ENCODE measurements around the gene HRK. TPM values are rescaled to one million over a fixed set of nuclear protein-coding genes. Genes with fewer than 3 reads are reported as not detected.
A peak's percentile ranks its signal among the peaks of the same experiment; 100 is the strongest.

The HRK gene
- total and polyA plus RNA-seq, 2 of the 13 experiments (the other 11 are each of a cell fraction or from before 2014, with no cell fraction given), result 0.02 TPM; not detected in 1

DNA sequence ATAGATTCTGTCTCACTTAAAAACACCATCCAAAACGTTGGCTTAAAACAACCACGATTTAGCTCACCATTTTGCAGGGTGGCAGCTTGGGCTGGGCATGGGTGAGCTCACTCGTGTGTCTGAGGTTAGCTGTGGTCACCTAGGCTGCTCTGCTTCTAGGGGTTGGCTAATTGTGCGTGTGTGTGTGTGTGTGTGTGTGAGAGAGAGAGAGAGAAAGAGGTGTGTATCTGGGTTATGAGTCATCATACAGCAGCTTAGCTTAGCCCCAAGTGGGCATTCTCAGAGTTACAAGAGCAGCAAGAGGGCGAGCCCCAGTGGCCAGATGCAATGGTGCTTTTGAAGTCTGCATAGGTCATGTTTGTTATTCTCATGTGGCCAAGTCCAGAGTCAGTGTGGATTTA is 35.5 kb upstream of the HRK start (continued):
- TF ChIP-seq, protein P1, sequence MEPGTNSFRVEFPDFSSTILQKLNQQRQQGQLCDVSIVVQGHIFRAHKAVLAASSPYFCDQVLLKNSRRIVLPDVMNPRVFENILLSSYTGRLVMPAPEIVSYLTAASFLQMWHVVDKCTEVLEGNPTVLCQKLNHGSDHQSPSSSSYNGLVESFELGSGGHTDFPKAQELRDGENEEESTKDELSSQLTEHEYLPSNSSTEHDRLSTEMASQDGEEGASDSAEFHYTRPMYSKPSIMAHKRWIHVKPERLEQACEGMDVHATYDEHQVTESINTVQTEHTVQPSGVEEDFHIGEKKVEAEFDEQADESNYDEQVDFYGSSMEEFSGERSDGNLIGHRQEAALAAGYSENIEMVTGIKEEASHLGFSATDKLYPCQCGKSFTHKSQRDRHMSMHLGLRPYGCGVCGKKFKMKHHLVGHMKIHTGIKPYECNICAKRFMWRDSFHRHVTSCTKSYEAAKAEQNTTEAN (CRISPR knock-in tag; conservative IDR thresholded peaks at IDR 0.05), result peak; percentile 97
- TF ChIP-seq, protein P2, sequence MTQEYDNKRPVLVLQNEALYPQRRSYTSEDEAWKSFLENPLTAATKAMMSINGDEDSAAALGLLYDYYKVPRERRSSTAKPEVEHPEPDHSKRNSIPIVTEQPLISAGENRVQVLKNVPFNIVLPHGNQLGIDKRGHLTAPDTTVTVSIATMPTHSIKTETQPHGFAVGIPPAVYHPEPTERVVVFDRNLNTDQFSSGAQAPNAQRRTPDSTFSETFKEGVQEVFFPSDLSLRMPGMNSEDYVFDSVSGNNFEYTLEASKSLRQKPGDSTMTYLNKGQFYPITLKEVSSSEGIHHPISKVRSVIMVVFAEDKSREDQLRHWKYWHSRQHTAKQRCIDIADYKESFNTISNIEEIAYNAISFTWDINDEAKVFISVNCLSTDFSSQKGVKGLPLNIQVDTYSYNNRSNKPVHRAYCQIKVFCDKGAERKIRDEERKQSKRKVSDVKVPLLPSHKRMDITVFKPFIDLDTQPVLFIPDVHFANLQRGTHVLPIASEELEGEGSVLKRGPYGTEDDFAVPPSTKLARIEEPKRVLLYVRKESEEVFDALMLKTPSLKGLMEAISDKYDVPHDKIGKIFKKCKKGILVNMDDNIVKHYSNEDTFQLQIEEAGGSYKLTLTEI (CRISPR knock-in tag; conservative IDR thresholded peaks at IDR 0.05), result no peak
- TF ChIP-seq PHF20 (CRISPR knock-in tag; IDR thresholded peaks at IDR 0.05), result no peak
- TF ChIP-seq NKX3-1 (CRISPR knock-in tag; IDR thresholded peaks at IDR 0.05), result no peak
- TF ChIP-seq SMC3 (IDR thresholded peaks at IDR 0.05; ENCODE audit: low read length), result peak; percentile 86
- no peak for TF ChIP-seq IKZF1 (IDR thresholded peaks at IDR 0.05)
- peak; percentile 72 for TF ChIP-seq ATF7 (IDR thresholded peaks at IDR 0.05)
- peak; percentile 83 for TF ChIP-seq ATF7 (CRISPR knock-in tag; IDR thresholded peaks at IDR 0.05)
- TF ChIP-seq BCL6 (CRISPR knock-in tag; IDR thresholded peaks at IDR 0.05), result 0 out of 2 replicates have a peak, but pooled peaks have one; percentile 28
- peak; percentile 63 for TF ChIP-seq CCAR2 (optimal IDR thresholded peaks at IDR 0.05; ENCODE audit: low read depth, low read length)
- TF ChIP-seq MXI1 (IDR thresholded peaks at IDR 0.05; ENCODE audit: borderline replicate concordance, low read depth, low read length), result peak; percentile 52; the same call in 1 of the 3 replicates
- no peak for TF ChIP-seq SIX4 (CRISPR knock-in tag; IDR thresholded peaks at IDR 0.05)
- no peak for TF ChIP-seq IRF2 (CRISPR knock-in tag; IDR thresholded peaks at IDR 0.05)
- no peak for TF ChIP-seq ZBTB21 (CRISPR knock-in tag; IDR thresholded peaks at IDR 0.05)
- TF ChIP-seq, protein P3, sequence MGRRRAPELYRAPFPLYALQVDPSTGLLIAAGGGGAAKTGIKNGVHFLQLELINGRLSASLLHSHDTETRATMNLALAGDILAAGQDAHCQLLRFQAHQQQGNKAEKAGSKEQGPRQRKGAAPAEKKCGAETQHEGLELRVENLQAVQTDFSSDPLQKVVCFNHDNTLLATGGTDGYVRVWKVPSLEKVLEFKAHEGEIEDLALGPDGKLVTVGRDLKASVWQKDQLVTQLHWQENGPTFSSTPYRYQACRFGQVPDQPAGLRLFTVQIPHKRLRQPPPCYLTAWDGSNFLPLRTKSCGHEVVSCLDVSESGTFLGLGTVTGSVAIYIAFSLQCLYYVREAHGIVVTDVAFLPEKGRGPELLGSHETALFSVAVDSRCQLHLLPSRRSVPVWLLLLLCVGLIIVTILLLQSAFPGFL (CRISPR knock-in tag; IDR thresholded peaks at IDR 0.05), result no peak
- TF ChIP-seq ZNF282 (IDR thresholded peaks at IDR 0.05; ENCODE audit: partially characterized antibody), result no peak
- no peak for TF ChIP-seq ZFP90 (CRISPR knock-in tag; IDR thresholded peaks at IDR 0.05; ENCODE audit: borderline replicate concordance)
- no peak for TF ChIP-seq SMARCE1 (IDR thresholded peaks at IDR 0.05; ENCODE audit: borderline replicate concordance)
- no peak for TF ChIP-seq ZNF496 (CRISPR knock-in tag; IDR thresholded peaks at IDR 0.05; ENCODE audit: insufficient replicate concordance)
- TF ChIP-seq NFATC3 (CRISPR knock-in tag; IDR thresholded peaks at IDR 0.05), result no peak
- no peak for TF ChIP-seq NFIB (CRISPR knock-in tag; IDR thresholded peaks at IDR 0.05; ENCODE audit: borderline replicate concordance)
- peak; percentile 45 to 61; a peak in 2 of 4 replicates for TF ChIP-seq EP300 (IDR thresholded peaks at IDR 0.05; ENCODE audit: low read depth in 2 of 2, low read length in 2 of 2)
- TF ChIP-seq EP300 (CRISPR knock-in tag; IDR thresholded peaks at IDR 0.05; ENCODE audit: borderline replicate concordance), result peak; percentile 31; the same call in 1 of the 2 replicates
- TF ChIP-seq, protein P4, sequence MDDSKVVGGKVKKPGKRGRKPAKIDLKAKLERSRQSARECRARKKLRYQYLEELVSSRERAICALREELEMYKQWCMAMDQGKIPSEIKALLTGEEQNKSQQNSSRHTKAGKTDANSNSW (CRISPR knock-in tag; IDR thresholded peaks at IDR 0.05; ENCODE audit: borderline replicate concordance), result no peak
- TF ChIP-seq ETV5 (CRISPR knock-in tag; IDR thresholded peaks at IDR 0.05; ENCODE audit: borderline replicate concordance), result no peak
- TF ChIP-seq ZNF614 (CRISPR knock-in tag; IDR thresholded peaks at IDR 0.05; ENCODE audit: borderline replicate concordance), result 0 out of 2 replicates have a peak, but pooled peaks have one; percentile 35
- TF ChIP-seq SSRP1 (CRISPR knock-in tag; IDR thresholded peaks at IDR 0.05), result 0 out of 2 replicates have a peak, but pooled peaks have one; percentile 82
- no peak for TF ChIP-seq JARID2 (CRISPR knock-in tag; IDR thresholded peaks at IDR 0.05; ENCODE audit: insufficient replicate concordance)
- no peak for TF ChIP-seq TCF7L2 (IDR thresholded peaks at IDR 0.05; ENCODE audit: low read depth, low read length)
- TF ChIP-seq TBX3 (IDR thresholded peaks at IDR 0.05; ENCODE audit: borderline replicate concordance), result peak; percentile 84; the same call in 1 of the 2 replicates
- TF ChIP-seq HCFC1 (IDR thresholded peaks at IDR 0.05; ENCODE audit: low read depth, low read length), result no peak
